ENCODE results near the gene LSM12.

The LSM12 gene

DNA sequence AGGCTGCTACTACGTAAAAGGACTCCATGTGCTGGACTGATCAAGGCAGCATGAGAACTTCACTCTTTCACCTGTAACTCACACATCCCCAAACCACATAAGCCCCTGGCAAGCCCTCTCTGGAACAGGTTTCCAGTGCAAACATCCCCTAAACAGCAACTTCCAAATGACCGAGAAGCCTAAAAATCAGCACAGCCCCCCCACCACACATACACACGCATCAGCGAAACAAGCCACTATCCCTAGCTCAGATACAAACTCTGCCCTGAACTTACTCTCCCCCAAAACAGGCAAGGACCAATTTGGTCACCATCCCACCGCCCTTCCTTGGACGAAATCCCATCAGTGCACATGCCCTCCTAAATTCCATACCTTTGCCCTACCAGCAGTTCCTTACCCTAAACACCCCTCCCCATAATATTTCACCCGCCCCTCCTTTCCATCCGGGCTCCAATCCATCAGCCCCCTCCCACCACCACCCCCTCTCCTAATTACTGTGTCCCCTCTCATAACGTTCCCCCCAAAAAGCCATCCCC, 735 bp downstream of the LSM12 start:
- peak overlapping the region; percentile 69 for H3K4me3 ChIP-seq (ENCODE audit: low read depth, low read length)
- no peak for TF ChIP-seq CTCF (IDR thresholded peaks at IDR 0.05; ENCODE audit: borderline replicate concordance, insufficient read depth, low read depth, low read length)

GRCh38 chr17:44063704-44064639, 2.5 kb downstream of the LSM12 start:
- no peak for TF ChIP-seq CTCF (IDR thresholded peaks at IDR 0.05; ENCODE audit: borderline replicate concordance, insufficient read depth, low read depth, low read length)
- H3K4me3 ChIP-seq (ENCODE audit: low read depth, low read length), result no peak overlapping the region

GRCh38 chr17:44062871-44063270, 3.6 kb downstream of the LSM12 start:
- no peak overlapping the region for H3K4me3 ChIP-seq (ENCODE audit: low read depth, low read length)
- no peak for TF ChIP-seq CTCF (IDR thresholded peaks at IDR 0.05; ENCODE audit: borderline replicate concordance, insufficient read depth, low read depth, low read length)

- TF ChIP-seq CTCF (IDR thresholded peaks at IDR 0.05; ENCODE audit: borderline replicate concordance, insufficient read depth, low read depth, low read length), result no peak
- no peak overlapping the region for H3K4me3 ChIP-seq (ENCODE audit: low read depth, low read length)
Measured at GRCh38 chr17:44061446-44061845, 5.0 kb downstream of the LSM12 start.

DNA sequence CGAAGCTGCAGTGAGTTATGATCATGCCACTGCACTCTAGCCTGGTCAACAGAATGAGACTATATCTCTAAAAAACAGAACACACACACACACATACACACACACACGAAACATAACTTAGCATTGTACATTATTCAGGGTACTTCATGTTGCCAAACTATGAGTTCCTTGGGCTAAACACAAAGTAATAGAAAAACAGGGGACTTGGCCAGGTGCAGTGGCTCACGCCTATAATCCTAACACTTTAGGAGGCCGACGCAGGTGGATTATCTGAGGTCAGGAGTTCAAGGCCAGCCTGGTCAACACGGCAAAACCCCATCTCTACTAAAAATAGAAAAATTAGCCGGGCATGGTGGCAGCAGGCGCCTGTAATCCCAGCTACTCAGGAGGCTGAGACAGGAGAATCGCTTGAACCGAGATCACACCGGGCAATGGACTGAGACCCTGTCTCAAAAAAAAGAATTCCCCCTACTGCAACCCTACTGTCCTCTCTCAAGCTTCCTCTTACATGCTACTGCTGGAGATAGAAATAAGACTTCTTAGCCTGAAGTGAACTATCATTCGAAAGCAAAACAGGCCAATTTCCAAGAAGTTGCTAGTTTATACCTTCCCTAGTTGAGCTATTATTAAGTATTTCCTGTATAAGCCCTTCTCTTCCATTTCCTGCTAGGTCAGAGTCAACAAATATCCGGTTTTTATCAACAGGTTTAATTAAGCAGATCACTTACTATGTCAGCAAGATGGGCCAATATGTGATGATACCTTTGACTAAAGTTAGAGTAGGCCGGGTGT, 7.2 kb downstream of the LSM12 start:
- H3K4me3 ChIP-seq (ENCODE audit: low read depth, low read length), result no peak overlapping the region
- no peak for TF ChIP-seq CTCF (IDR thresholded peaks at IDR 0.05; ENCODE audit: borderline replicate concordance, insufficient read depth, low read depth, low read length)

GRCh38 chr17:44053125-44053872, 13.2 kb downstream of the LSM12 start:
- no peak overlapping the region for H3K4me3 ChIP-seq (ENCODE audit: low read depth, low read length)
- no peak for TF ChIP-seq CTCF (IDR thresholded peaks at IDR 0.05; ENCODE audit: borderline replicate concordance, insufficient read depth, low read depth, low read length)
